HL-60 (cell line): ENCODE measurements around the gene ZBTB25.

Experiments
- DNase-seq, 2 experiments: peaks; one replicate each; pipeline ENCODE4 v3.0.0-alpha.2; 2010 to 2020; ENCODE audit warnings: low read depth in 1 of 2, low spot score in 1 of 2
- H3K27ac ChIP-seq: fragments of 250-450 bp; sonication (Bioruptor Pico); replicated peaks from 2 replicates; pipeline ENCODE4 v1.5.1; 2020; ENCODE audit warnings: mild to moderate bottlenecking, moderate library complexity
- H3K27me3 ChIP-seq: fragments of 250-450 bp; sonication (Bioruptor Pico); 2 replicates; pipeline ENCODE4 v1.5.1; 2021; ENCODE audit warnings: mild to moderate bottlenecking, moderate library complexity; ENCODE audit not compliant: insufficient read depth, poor library complexity, severe bottlenecking
- H3K4me3 ChIP-seq: replicated peaks from 2 replicates; pipeline ENCODE4 v1.5.1; 2011; ENCODE audit warnings: mild to moderate bottlenecking, control low read depth, low read length; ENCODE audit not compliant: insufficient read depth
- GABPA ChIP-seq: IDR thresholded peaks from 2 replicates; pipeline ENCODE4 v1.6.1; 2012; ENCODE audit warnings: low read depth
- POLR2AphosphoS5 ChIP-seq: IDR thresholded peaks from 2 replicates; pipeline ENCODE4 v1.6.1; 2012; ENCODE audit warnings: low read depth
- REST ChIP-seq: IDR thresholded peaks from 2 replicates; pipeline ENCODE4 v1.6.1; 2012; ENCODE audit warnings: low read depth; ENCODE audit not compliant: insufficient replicate concordance
- SPI1 ChIP-seq: IDR thresholded peaks from 2 replicates; pipeline ENCODE4 v1.6.1; 2012; ENCODE audit warnings: low read depth, mild to moderate bottlenecking, borderline replicate concordance
- TF ChIP-seq, protein P1 (sequence below): IDR thresholded peaks from one replicate; pipeline ENCODE4 v1.5.1; 2011; ENCODE audit warnings: low read length, control low read depth, inconsistent platforms; ENCODE audit not compliant: insufficient read depth

ZBTB25 gene

GRCh38 chr14:64474698-64475097 is 28.9 kb downstream of the ZBTB25 start:
- TF ChIP-seq REST = no peak
- TF ChIP-seq POLR2AphosphoS5 = no peak
- TF ChIP-seq, protein P1, sequence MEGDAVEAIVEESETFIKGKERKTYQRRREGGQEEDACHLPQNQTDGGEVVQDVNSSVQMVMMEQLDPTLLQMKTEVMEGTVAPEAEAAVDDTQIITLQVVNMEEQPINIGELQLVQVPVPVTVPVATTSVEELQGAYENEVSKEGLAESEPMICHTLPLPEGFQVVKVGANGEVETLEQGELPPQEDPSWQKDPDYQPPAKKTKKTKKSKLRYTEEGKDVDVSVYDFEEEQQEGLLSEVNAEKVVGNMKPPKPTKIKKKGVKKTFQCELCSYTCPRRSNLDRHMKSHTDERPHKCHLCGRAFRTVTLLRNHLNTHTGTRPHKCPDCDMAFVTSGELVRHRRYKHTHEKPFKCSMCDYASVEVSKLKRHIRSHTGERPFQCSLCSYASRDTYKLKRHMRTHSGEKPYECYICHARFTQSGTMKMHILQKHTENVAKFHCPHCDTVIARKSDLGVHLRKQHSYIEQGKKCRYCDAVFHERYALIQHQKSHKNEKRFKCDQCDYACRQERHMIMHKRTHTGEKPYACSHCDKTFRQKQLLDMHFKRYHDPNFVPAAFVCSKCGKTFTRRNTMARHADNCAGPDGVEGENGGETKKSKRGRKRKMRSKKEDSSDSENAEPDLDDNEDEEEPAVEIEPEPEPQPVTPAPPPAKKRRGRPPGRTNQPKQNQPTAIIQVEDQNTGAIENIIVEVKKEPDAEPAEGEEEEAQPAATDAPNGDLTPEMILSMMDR = no peak
- TF ChIP-seq GABPA = no peak
- TF ChIP-seq SPI1 = no peak
- no peak for DNase-seq
- Histone ChIP-seq H3K27ac (no peak overlapping the region), H3K4me3 (no peak overlapping the region), H3K27me3 (no peaks in the 10 kb centered on the region)

DNA sequence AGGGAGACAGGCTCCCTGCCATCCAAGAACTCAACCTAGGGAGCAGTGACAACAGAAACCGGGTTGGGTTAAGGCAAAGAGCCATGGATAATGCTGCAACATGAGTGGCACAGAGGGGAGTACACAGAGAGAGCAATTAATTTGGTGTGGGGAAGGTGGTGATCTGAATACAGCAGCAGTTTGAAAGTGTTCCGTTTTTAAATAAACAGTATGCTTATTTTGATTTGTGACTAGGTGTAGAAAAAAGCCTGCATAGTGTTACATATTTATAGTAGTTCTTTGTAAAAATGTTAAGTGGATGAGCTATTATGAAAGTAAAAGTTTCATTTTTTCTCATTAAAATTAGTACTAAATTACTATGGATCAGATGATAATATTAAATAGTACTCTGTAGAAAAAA is 29.6 kb downstream of the ZBTB25 start:
- TF ChIP-seq SPI1 = no peak
- TF ChIP-seq, protein P1 = no peak
- no peak for TF ChIP-seq REST
- no peak for TF ChIP-seq GABPA
- TF ChIP-seq POLR2AphosphoS5 = no peak
- H3K4me3 ChIP-seq = no peak overlapping the region
- DNase-seq = no peak
- H3K27ac ChIP-seq = no peak overlapping the region
- no peaks in the 10 kb centered on the region for H3K27me3 ChIP-seq

DNA sequence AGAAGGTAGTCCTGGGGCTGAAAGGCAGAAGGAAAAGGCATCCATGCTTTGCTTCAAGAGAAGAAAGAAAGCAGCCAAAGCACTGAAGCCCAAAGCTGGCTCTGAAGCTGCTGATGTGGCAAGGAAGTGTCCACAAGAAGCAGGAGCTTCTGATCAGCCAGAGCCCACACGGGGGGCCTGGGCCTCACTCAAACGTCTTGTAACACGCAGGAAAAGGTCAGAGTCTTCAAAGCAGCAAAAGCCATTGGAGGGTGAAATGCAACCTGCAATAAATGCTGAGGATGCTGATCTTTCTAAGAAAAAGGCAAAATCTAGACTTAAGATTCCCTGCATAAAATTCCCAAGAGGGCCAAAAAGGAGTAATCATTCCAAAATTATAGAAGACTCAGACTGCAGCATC is 35.2 kb downstream of the ZBTB25 start:
- DNase-seq = no peak
- TF ChIP-seq GABPA (no peak), REST (no peak), SPI1 (no peak), POLR2AphosphoS5 (no peak)
- TF ChIP-seq, protein P1 = no peak
- Histone ChIP-seq H3K27ac (no peak overlapping the region), H3K27me3 (no peaks in the 10 kb centered on the region), H3K4me3 (no peak overlapping the region)
